ENCODE results near the gene SAG.

Gene SAG

GRCh38 chr2:233384811-233385488 is 77.3 kb downstream of the SAG start:
- no peak for DNase-seq

DNA sequence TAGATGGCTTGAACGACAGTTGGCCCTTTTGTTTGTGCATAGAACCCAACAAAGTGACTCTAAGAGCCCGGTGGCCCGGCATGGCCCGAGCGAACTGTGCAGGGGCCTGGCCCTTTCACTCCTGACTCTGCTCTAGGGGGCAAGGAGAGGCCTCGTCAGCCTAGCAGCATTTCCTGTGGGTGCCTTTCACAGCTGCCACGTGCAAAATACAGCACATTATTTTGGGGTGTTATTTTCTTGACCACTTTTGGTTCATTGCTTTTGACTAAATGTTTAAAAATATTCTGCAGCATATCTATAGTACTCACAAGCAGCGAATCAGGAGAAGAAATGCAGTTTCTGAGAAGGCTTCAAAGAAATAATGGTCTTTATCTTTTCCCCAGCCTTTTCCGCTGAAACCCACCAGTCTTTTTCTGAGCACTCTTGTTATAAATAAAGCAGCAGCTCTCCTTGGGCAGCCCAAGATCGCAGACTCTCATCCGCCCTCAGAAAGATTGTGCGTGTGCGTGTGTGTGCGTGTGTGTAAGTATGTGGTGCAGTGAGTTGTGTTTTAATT is 78.0 kb downstream of the SAG start:
- DNase-seq, result no peak

DNA sequence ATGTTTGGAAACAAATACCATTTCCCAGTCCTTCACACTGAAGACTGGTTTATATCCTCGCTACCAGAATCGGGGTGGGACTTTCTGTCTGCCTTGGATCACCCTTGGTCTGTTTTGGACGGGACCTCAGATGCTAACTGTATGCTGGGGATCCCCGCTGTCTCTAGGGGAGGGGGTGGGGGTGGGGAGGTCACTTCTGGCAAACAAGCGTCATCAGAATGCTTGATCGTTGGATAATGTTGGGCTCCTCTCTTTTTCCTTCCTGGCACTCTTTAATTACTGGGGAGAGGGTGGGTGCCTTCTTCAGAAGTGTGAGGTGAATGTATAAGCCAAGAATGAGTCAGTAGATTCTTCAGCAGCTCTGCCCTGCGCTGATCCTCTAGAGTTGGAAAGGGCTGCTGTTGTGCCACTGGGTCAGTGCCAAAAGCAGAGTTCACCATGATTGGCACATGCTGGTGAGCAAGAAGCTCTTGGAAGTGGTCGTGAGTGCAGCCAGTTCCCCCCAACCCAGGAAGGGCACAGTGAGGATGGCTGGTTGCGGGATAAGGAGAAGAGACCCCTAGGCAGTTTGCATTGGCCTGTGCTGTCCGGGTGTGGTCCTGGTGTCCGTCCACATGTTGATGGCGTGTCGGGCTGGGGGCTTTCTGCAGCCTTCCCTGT is 78.9 kb downstream of the SAG start:
- no peak for DNase-seq

GRCh38 chr2:233387225-233387624 is 79.6 kb downstream of the SAG start:
- no peak for DNase-seq

- peak; percentile 51 for DNase-seq
These were observed 80.3 kb downstream of the SAG start for GRCh38 chr2:233387667-233388528.

DNA sequence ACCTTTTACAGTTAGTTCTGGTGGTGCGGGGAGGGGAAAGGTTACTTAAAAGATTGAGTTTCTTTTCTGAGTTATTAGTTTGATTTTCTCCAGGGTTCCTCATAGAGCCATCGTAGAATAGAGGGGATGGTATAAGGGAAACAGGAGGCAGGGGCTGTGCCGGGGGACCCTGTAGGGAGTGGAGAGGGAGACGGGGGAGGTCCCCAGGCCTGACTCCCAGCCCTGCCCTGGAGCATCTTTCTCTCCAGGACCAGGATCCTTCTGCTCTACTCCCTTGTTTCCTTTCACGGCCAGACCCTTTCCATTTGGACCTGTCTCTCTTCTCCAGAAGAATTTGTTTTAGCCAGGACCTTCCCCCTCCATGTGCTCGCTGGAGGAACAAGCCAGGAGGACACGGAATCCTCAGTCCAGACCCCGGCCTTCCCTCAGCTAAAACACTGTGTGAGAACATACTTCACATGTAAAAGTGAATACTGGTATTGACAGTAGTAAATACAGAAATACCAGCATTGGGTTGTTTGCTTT is 82.0 kb downstream of the SAG start:
- no peak for DNase-seq

DNA sequence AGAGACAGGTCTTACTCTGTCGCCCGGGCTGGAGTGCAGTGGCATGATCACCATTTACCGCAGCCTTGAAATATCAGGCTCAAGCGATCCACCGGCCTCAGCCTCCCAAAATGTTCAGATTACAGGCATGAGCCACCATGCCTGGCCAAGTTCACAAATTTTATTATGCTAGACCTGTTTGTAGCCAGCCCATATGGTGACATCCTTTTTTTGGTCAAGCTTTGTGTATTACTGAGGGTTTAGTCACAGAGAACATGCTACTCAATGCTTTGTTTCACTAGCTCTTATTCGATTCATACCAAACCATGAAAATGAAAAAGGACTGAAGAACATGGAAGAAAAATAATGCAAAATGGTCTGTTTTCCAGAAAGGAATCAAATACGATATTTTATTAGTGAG is 88.1 kb downstream of the SAG start:
- DNase-seq, result no peak
